Tibial nerve (tissue), 4 donors: ENCODE measurements around the gene NR2C1. TPM values are rescaled to one million over a fixed set of nuclear protein-coding genes. Genes with fewer than 3 reads are reported as not detected.

Experiments used
- DNase-seq, 2 donors: peaks; one replicate each; pipeline ENCODE4 v3.0.0-alpha.2; 2019; ENCODE audit warnings: low spot score in 2 of 2
- H3K27ac ChIP-seq, 4 donors: fragments of 200-600 bp; sonication (generic) in 3 of 4; one replicate each; pipeline ENCODE4 v1.5.1; 2017 to 2019; ENCODE audit warnings: mild to moderate bottlenecking in 1 of 4
- H3K27me3 ChIP-seq, 2 donors: fragments of 200-600 bp; sonication (generic) in 1 of 2; one replicate each; pipeline versions ENCODE4 v1.5.1 to v1.6.0; 2017 to 2019
- H3K36me3 ChIP-seq, 3 donors: fragments of 200-600 bp; sonication (generic); one replicate each; pipeline ENCODE4 v1.5.1; 2018 to 2019
- H3K4me1 ChIP-seq, 4 donors: fragments of 200-600 bp; sonication (generic) in 3 of 4; one replicate each; pipeline ENCODE4 v1.5.1; 2017 to 2019
- H3K4me3 ChIP-seq, 4 donors: fragments of 200-600 bp; sonication (generic) in 3 of 4; one replicate each; pipeline ENCODE4 v1.5.1; 2017 to 2019; ENCODE audit warnings: mild to moderate bottlenecking in 1 of 4, moderate library complexity in 1 of 4
- H3K9me3 ChIP-seq, 4 donors: fragments of 200-600 bp; sonication (generic) in 3 of 4; one replicate each; pipeline ENCODE4 v1.5.1; 2017 to 2019
- EP300 ChIP-seq, 2 donors: sonication (generic); formaldehyde crosslinking; IDR thresholded peaks; one replicate each; pipeline ENCODE4 v1.6.1; 2017; ENCODE audit warnings: antibody characterized with exemption in 2 of 2, mild to moderate bottlenecking in 1 of 2
- POLR2A ChIP-seq, 2 donors: fragments of 450-650 bp; IDR thresholded peaks; one replicate each; pipeline ENCODE4 v1.6.1; 2017; ENCODE audit warnings: antibody characterized with exemption in 2 of 2, mild to moderate bottlenecking in 2 of 2, moderate library complexity in 2 of 2
- WGBS, 2 donors: methylation state at CpG; one replicate each; pipeline ENCODE4 v1.1.5; 2018; 5-methylcytosine and 5-hydroxymethylcytosine counted together
- total RNA-seq, 4 donors: library from RNA; depleted of rRNA; stranded (reverse); fragments of >200 nt; gene quantifications; one replicate each; pipeline ENCODE4 v1.1.0, GENCODE V29; 2016
- TF ChIP-seq, protein P1 (sequence below), 5 experiments: fragments of 200-600 bp in 3 of 5; fragments of 450-650 bp in 2 of 5; sonication (generic) in 3 of 5; IDR thresholded peaks; one replicate each; pipeline ENCODE4 v1.5.1; 2016 to 2019; ENCODE audit warnings: antibody characterized with exemption in 5 of 5, mild to moderate bottlenecking in 3 of 5, moderate library complexity in 2 of 5

NR2C1 gene
- total RNA-seq, 4 donors from 2014 or later, result 64.5 to 93.5 (median 75.2) TPM

DNA sequence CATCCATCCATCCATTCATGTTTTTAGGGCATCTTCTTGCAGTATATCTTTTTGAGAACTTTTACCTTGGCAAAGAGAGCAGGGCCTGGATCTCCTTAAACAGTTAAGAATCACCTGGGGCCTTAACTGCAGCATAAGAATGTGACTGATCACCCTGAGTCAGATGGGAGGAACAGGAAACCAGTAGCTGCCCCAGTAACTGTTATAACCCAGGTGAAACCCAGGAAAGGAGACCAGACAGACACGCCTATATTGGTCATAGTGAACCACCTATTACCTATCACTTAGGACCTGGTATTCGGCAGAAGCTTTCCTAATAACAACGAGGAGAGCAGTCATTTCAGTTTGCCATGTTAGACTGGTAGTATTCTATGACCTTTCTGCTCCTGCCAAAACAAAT lies 43.4 kb upstream of the NR2C1 start:
- Histone ChIP-seq H3K27me3 (no peaks in the 10 kb centered on the region), H3K4me3 (no peak overlapping the region), H3K36me3 (peaks cover 0 to 16% (median 0%) of the 10 kb centered on the region in 3 donors), H3K4me1 (peaks cover 0 to 21% (median 0%) of the 10 kb centered on the region in 4 donors), H3K9me3 (no peaks in the 10 kb centered on the region), H3K27ac (peak overlapping the region in 1 of 4 donors; percentile 12)
- TF ChIP-seq EP300 (IDR thresholded peaks at IDR 0.05) (no peak), POLR2A (IDR thresholded peaks at IDR 0.05) (no peak)
- TF ChIP-seq, protein P1, sequence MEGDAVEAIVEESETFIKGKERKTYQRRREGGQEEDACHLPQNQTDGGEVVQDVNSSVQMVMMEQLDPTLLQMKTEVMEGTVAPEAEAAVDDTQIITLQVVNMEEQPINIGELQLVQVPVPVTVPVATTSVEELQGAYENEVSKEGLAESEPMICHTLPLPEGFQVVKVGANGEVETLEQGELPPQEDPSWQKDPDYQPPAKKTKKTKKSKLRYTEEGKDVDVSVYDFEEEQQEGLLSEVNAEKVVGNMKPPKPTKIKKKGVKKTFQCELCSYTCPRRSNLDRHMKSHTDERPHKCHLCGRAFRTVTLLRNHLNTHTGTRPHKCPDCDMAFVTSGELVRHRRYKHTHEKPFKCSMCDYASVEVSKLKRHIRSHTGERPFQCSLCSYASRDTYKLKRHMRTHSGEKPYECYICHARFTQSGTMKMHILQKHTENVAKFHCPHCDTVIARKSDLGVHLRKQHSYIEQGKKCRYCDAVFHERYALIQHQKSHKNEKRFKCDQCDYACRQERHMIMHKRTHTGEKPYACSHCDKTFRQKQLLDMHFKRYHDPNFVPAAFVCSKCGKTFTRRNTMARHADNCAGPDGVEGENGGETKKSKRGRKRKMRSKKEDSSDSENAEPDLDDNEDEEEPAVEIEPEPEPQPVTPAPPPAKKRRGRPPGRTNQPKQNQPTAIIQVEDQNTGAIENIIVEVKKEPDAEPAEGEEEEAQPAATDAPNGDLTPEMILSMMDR (IDR thresholded peaks at IDR 0.05), result no peak
- no peak for DNase-seq
- WGBS, 2 donors, result 64 to 65% methylated on average over 3 of the region's 3 CpGs

DNA sequence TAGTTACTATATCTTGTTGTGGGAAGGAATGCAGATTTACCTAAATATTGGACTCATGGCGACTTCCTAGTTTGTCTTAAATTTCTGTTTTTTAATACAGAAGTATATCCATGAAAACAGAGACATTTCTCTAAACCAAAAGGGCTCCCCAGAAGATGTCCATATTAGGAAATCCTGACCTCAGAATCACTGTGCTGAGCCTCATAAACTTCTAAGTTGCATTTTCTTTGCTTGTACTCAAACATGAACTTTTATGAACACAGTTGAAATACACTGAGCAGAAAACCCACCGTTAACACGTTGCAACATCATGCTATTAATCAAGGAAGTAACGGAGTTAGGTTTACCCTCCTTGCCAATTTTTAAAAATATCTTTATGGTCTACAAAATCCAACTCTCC lies 42.9 kb upstream of the NR2C1 start:
- DNase-seq, result no peak
- 57 to 61% methylated on average over 4 of the region's 4 CpGs for WGBS, 2 donors
- H3K27me3 ChIP-seq, result no peaks in the 10 kb centered on the region
- H3K27ac ChIP-seq, result no peak overlapping the region
- TF ChIP-seq POLR2A (IDR thresholded peaks at IDR 0.05), result no peak
- TF ChIP-seq, protein P1 (IDR thresholded peaks at IDR 0.05), result no peak
- no peak for TF ChIP-seq EP300 (IDR thresholded peaks at IDR 0.05)
- no peaks in the 10 kb centered on the region for H3K9me3 ChIP-seq
- peaks cover 0 to 21% (median 0%) of the 10 kb centered on the region in 4 donors for H3K4me1 ChIP-seq
- peaks cover 0 to 16% (median 0%) of the 10 kb centered on the region in 3 donors for H3K36me3 ChIP-seq
- H3K4me3 ChIP-seq, result no peak overlapping the region

DNA sequence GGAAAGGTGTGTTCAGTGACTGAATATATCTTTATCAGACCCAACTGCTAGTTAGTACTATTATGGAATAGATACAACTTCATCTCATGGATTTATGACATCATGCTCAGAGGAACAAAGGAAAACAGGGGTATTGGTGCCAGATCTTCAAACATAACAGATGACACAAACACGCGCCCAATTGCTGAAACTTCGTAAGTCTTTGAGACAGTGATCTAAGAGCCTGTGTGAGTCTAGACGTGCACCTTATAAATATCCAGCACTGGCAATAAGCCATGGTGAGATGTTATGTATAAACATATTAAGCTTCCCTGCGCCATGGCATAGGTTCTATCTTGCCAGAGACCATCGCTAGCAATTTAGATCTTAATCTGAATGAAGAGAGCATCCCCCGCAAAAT lies 42.2 kb upstream of the NR2C1 start:
- Histone ChIP-seq H3K4me1 (peaks cover 0 to 21% (median 0%) of the 10 kb centered on the region in 4 donors), H3K9me3 (no peaks in the 10 kb centered on the region), H3K36me3 (peaks cover 0 to 16% (median 0%) of the 10 kb centered on the region in 3 donors), H3K4me3 (no peak overlapping the region), H3K27ac (no peak overlapping the region), H3K27me3 (no peaks in the 10 kb centered on the region)
- TF ChIP-seq EP300 (IDR thresholded peaks at IDR 0.05) (no peak), POLR2A (IDR thresholded peaks at IDR 0.05) (no peak)
- TF ChIP-seq, protein P1 (IDR thresholded peaks at IDR 0.05), result no peak
- no peak for DNase-seq
- 77 to 82% methylated on average over 7 of the region's 7 CpGs for WGBS, 2 donors

DNA sequence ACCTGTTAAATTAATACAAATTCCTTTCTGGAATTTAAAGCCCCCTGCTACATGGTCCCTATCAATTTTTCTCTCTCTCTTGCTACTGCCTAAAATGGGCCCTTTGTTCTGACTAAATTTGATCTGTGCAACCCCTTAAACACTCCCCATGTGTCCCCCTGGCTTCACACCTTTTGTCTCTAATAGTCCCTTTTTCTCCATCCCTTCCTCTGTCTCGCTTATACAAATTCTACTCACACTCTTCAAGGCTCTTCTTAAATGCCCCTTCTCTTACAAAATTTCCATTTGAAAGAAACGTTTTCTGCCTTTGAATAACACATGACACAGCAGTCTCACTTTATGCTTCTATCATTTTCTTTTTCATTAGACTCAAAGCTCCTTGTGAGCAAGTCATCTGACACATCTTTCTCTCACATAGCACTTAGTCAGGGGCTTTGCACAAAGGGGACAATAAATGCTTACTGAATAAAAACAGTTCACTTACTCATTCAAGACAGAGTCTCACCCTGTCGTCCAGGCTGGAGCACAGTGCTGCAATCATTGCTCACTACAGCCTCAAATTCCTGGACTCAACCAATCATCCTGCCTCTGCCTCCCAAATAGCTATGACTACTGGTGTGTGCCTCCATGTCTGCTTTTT lies 41.5 kb upstream of the NR2C1 start:
- 58 to 62% methylated on average over 3 of the region's 3 CpGs for WGBS, 2 donors
- Histone ChIP-seq H3K27me3 (no peaks in the 10 kb centered on the region), H3K9me3 (no peaks in the 10 kb centered on the region), H3K36me3 (peaks cover 0 to 16% (median 0%) of the 10 kb centered on the region in 3 donors), H3K4me3 (no peak overlapping the region), H3K4me1 (peaks cover 0 to 21% (median 0%) of the 10 kb centered on the region in 4 donors), H3K27ac (no peak overlapping the region)
- no peak for DNase-seq
- TF ChIP-seq POLR2A (IDR thresholded peaks at IDR 0.05), result no peak
- TF ChIP-seq, protein P1 (IDR thresholded peaks at IDR 0.05), result no peak
- no peak for TF ChIP-seq EP300 (IDR thresholded peaks at IDR 0.05)

DNA sequence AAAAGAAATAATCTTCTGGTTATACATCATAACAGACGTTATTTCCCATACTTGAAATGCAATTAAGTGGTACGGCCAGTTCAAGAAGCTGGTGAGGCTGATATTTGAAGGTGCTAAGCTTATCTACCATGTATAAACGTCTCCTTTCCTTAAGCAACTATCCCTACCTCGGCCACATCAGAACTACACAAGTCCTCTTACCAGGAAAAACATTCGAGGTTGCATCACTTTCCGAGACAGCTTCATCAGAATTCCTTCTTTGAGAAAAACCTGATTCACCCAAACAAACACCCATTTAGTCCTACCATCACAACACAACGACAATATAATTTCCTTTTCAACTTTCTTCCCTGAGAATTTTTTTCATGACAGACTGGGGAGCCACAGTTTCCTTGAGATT lies 33.9 kb upstream of the NR2C1 start:
- 71 to 74% methylated on average over 7 of the region's 7 CpGs for WGBS, 2 donors
- no peaks in the 10 kb centered on the region for H3K27me3 ChIP-seq

More for the DNA sequence above, 33.9 kb upstream of the NR2C1 start:
- Histone ChIP-seq H3K4me3 (no peak overlapping the region), H3K36me3 (peaks cover 0 to 41% (median 0%) of the 10 kb centered on the region in 3 donors), H3K4me1 (no peaks in the 10 kb centered on the region), H3K27ac (no peak overlapping the region), H3K9me3 (no peaks in the 10 kb centered on the region)
- no peak for TF ChIP-seq POLR2A (IDR thresholded peaks at IDR 0.05)
- TF ChIP-seq EP300 (IDR thresholded peaks at IDR 0.05), result no peak
- TF ChIP-seq, protein P1 (IDR thresholded peaks at IDR 0.05), result no peak
- DNase-seq, result no peak
